ENCODE results near the gene FBRSL1.

- TF ChIP-seq CTCF (IDR thresholded peaks at IDR 0.05), result no peak
- TF ChIP-seq POLR2A (IDR thresholded peaks at IDR 0.05), result no peak
- TF ChIP-seq POLR2AphosphoS5 (IDR thresholded peaks at IDR 0.05), result no peak
These were observed 47.8 kb upstream of the FBRSL1 start for GRCh38 chr12:132441871-132442863.

All from breast epithelium (tissue), 3 donors.